HEK293T (cell line): ENCODE data around the gene WDPCP.

Experiments
- ARNT ChIP-seq: fragments of 450-650 bp; IDR thresholded peaks from 2 replicates; pipeline ENCODE4 v1.6.1; 2017; ENCODE audit warnings: mild to moderate bottlenecking
- BHLHE40 ChIP-seq: fragments of 450-650 bp; IDR thresholded peaks from 2 replicates; pipeline ENCODE4 v1.6.1; 2016; ENCODE audit warnings: mild to moderate bottlenecking, moderate library complexity, borderline replicate concordance
- CTBP1 ChIP-seq: fragments of 450-650 bp; IDR thresholded peaks from 2 replicates; pipeline ENCODE4 v1.6.1; 2016; ENCODE audit warnings: borderline replicate concordance
- FOXA1 ChIP-seq: fragments of 450-650 bp; IDR thresholded peaks from 2 replicates; pipeline ENCODE4 v1.6.1; 2016; ENCODE audit warnings: mild to moderate bottlenecking
- FOXK2 ChIP-seq: fragments of 450-650 bp; IDR thresholded peaks from 2 replicates; pipeline ENCODE4 v1.6.1; 2016; ENCODE audit warnings: mild to moderate bottlenecking
- FOXM1 ChIP-seq: fragments of 450-650 bp; IDR thresholded peaks from 2 replicates; pipeline ENCODE4 v1.6.1; 2017; ENCODE audit warnings: mild to moderate bottlenecking, borderline replicate concordance
- HDGF ChIP-seq: fragments of 450-650 bp; IDR thresholded peaks from 2 replicates; pipeline ENCODE4 v1.6.1; 2017; ENCODE audit warnings: antibody characterized with exemption, borderline replicate concordance
- L3MBTL2 ChIP-seq: fragments of 450-650 bp; conservative IDR thresholded peaks from 2 replicates; pipeline ENCODE4 v1.6.1; 2016; ENCODE audit warnings: mild to moderate bottlenecking
- NFRKB ChIP-seq: fragments of 450-650 bp; IDR thresholded peaks from 2 replicates; pipeline ENCODE4 v1.6.1; 2016; ENCODE audit warnings: mild to moderate bottlenecking, moderate library complexity
- SP1 ChIP-seq: fragments of 450-650 bp; IDR thresholded peaks from 2 replicates; pipeline ENCODE4 v1.6.1; 2017
- SUZ12 ChIP-seq: fragments of 450-650 bp; IDR thresholded peaks from 2 replicates; pipeline ENCODE4 v1.6.1; 2016; ENCODE audit warnings: mild to moderate bottlenecking
- TARDBP ChIP-seq: fragments of 450-650 bp; IDR thresholded peaks from 2 replicates; pipeline ENCODE4 v1.6.1; 2016
- ZNF384 ChIP-seq: fragments of 450-650 bp; IDR thresholded peaks from 2 replicates; pipeline ENCODE4 v1.6.1; 2016

- TF ChIP-seq SUZ12, result no peak
- no peak for TF ChIP-seq SP1
- TF ChIP-seq BHLHE40, result no peak
- TF ChIP-seq TARDBP, result no peak
- TF ChIP-seq CTBP1, result no peak
- TF ChIP-seq FOXK2, result no peak
- no peak for TF ChIP-seq FOXM1
- TF ChIP-seq ZNF384, result no peak
- TF ChIP-seq FOXA1, result no peak
- no peak for TF ChIP-seq NFRKB
- no peak for TF ChIP-seq ARNT
- TF ChIP-seq HDGF, result no peak
- TF ChIP-seq L3MBTL2, result no peak
Measured at GRCh38 chr2:63092857-63093256, 495.4 kb downstream of the WDPCP start.
